GM19468 (cell line): ENCODE measurements around the gene CLIP1.
A peak's percentile ranks its signal among the peaks of the same experiment; 100 is the strongest.

ENCODE experiments used
- ATAC-seq: cut with Tn5 transposase; IDR thresholded peaks from one replicate; pipeline ENCODE4 v1.9.1; 2021; ENCODE audit warnings: mild to moderate bottlenecking, moderate library complexity, moderate number of reproducible peaks; ENCODE audit not compliant: unreplicated experiment; ENCODE audit errors: extremely low read depth

CLIP1 gene

DNA sequence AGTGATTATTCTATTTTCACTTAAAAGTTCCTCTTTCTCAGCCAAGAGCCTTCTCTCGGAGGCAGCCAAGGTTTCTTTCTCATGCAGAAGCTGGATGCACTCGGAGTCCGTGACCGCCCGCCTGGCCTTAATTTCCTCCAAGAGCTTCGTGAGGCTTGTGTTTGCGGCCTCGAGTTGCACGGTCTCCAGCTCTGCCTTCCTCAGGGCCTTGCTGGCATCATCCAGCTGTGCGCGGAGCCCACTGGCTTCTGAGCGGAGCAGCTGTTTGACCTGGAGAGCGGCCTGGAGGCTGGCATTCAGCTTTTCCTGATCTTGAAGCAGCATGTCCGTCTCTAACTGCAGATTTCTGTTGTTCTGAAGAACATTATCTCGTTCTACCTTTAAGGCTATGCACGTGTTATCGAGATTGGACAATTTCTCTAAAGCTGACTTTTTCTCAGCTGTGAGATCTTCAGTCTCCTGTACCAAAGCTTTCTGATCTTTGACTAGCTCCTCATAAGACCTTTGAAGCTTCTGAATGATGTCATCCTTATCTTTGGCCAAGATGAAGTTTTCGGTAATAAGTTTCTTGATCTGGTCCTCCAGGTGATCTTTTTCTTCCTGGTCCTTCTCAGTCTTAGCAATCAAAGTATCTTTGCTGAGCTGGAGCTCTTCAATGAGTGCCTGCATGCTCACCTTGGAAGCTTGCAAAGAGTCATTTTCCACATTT lies 99.0 kb downstream of the CLIP1 start:
- no peak for ATAC-seq

GRCh38 chr12:122322501-122322900 lies 100.0 kb downstream of the CLIP1 start:
- ATAC-seq = no peak

GRCh38 chr12:122318607-122319605 lies 103.6 kb downstream of the CLIP1 start:
- no peak for ATAC-seq

GRCh38 chr12:122312926-122313325 lies 109.5 kb downstream of the CLIP1 start:
- no peak for ATAC-seq

- ATAC-seq = no peak
Measured at GRCh38 chr12:122311696-122312095, 110.8 kb downstream of the CLIP1 start.

- no peak for ATAC-seq
Measured at GRCh38 chr12:122310626-122311333, 111.7 kb downstream of the CLIP1 start.

DNA sequence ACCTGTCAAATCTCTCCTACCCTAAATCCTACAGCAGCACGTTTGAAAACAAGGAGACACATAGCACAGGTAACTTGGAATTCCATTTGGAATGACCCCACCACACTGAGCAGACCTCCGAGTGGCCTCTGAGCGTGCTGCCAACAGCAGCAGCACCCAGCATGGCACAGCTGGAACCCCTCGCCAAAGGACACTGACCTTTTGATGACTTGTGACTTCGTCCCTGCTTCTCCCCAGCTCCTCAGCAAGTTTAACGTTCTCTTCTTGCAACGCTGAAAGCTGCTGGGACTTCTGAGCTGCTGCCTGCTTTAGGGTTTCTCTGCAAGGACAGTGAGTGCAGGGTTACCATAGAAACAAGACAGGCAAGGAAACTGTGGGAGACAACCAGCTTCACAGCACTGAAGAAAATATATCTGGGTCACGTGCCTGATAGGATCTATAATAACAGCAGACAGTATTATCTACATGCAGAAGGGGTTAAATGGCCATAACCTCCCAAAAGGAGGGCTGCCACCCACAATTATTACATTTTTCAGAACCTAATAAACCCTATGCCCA lies 112.8 kb downstream of the CLIP1 start:
- no peak for ATAC-seq

DNA sequence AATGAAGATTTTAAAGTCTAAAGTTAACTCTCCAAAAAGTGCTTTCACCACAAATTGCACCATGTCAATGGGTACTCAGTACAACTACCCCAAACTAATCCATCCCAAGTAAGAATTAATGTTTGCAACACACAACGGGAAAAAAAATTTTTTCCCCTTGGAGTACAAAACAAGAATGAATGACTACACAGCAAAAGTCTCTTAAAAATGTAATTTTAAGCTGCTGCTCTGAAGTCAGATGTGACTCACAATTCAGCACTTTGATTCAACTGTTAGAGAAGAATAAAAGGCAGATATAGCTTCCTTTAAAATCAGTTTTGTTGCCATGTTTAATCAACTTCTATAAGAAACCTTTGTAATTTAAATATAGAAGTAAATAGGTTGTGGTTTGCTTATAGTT lies 113.7 kb downstream of the CLIP1 start:
- ATAC-seq = no peak

DNA sequence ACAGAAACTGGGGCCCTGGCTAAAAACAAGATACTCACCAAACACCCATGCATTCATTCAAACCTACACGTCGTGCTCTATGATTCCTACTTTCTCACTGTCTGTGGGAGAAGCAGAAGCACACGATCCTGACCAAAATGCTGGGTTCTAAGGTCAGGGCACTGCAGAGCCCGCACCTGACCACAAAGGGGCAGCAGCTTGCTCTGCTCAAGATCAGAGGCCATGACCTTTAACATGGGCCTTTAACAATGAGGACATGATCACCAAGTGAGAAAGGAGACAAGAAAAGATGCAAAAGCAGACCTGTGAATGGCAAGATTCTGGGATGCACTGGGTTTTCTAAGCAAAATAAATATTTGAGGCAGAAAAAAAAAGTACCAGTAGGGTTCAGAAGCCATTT lies 116.1 kb downstream of the CLIP1 start:
- ATAC-seq = no peak

- ATAC-seq = no peak
Measured at GRCh38 chr12:122304924-122305323, 117.5 kb downstream of the CLIP1 start.

GRCh38 chr12:122303068-122303467 lies 119.4 kb downstream of the CLIP1 start:
- no peak for ATAC-seq

- no peak for ATAC-seq
Measured at GRCh38 chr12:122298071-122298748, 124.3 kb downstream of the CLIP1 start.

GRCh38 chr12:122297494-122297893 lies 125.0 kb downstream of the CLIP1 start:
- no peak for ATAC-seq

GRCh38 chr12:122295877-122296276 lies 126.6 kb downstream of the CLIP1 start:
- no peak for ATAC-seq

DNA sequence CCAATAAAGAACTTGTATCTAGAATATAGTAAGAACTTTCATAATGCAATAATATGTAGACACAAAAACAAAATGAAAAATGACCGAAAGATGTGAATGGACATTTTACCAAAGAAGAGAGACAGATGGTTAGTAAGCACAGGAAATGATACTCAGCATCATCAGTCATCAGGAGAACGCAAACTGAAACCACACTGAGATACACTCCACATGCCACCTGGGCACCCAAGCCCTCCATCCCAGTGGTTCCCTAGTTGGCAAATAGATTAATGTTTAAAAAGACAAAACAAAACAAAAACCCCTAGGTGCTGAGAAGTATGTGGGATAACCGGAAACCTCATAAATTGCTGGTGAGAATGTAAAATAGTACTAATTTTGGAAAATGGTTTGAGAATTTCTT lies 129.4 kb downstream of the CLIP1 start:
- peak; percentile 39 for ATAC-seq

GRCh38 chr12:122291431-122291830 lies 131.0 kb downstream of the CLIP1 start:
- no peak for ATAC-seq

GRCh38 chr12:122283680-122284079 lies 138.8 kb downstream of the CLIP1 start:
- no peak for ATAC-seq

GRCh38 chr12:122282061-122282460 lies 140.4 kb downstream of the CLIP1 start:
- ATAC-seq = no peak

DNA sequence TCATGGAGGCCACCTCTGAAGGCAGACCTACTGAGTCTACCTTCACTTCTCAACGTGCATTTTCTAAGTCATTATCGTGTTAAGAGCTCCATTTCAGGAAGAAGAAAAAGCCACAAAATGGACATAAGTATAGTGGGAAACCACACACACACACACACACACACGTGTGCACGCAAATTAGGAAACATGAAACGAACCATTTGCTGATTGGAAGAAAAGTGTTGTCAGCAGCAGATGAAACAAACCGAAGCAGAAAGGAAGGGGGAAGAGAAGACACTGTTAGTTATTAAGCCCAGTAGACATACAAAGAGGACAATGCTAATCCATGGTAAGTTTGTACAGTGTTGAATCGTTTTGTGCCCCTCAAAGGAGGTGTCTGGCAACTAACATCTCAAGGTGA lies 146.2 kb downstream of the CLIP1 start:
- ATAC-seq = no peak

- ATAC-seq = no peak
Measured at GRCh38 chr12:122275459-122275858, 147.0 kb downstream of the CLIP1 start.
